HG03196 (cell line): ENCODE data around the gene FAM170B.

Source experiments
- ATAC-seq: cut with Tn5 transposase; IDR thresholded peaks from one replicate; pipeline ENCODE4 v1.9.1; 2021; ENCODE audit not compliant: unreplicated experiment

FAM170B gene

GRCh38 chr10:49152663-49153062 is 18.8 kb upstream of the FAM170B start:
- ATAC-seq: no peak

- ATAC-seq: no peak
Measured at GRCh38 chr10:49152037-49152436, 18.2 kb upstream of the FAM170B start.

DNA sequence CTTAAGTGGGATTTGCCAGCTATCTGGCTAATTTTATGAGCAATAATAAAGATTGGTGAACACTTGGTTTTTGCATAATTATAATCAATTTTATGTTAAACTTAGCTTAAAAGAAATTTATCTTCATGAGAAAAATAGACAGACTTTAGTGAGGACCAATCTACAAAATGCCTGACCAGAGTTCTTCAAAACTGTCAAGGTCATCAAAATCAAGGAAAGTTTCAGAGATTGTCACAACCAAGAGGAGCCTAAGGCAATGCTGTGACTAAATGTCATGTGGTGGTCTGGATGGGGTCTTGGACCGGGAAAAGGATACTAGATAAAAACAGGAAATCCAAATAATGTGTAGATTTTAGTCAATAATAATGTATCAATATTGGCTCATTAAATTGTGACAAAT is 17.7 kb upstream of the FAM170B start:
- ATAC-seq: no peak

- no peak for ATAC-seq
Measured at GRCh38 chr10:49151025-49151445, 17.2 kb upstream of the FAM170B start.

GRCh38 chr10:49150426-49150825 is 16.6 kb upstream of the FAM170B start:
- no peak for ATAC-seq

DNA sequence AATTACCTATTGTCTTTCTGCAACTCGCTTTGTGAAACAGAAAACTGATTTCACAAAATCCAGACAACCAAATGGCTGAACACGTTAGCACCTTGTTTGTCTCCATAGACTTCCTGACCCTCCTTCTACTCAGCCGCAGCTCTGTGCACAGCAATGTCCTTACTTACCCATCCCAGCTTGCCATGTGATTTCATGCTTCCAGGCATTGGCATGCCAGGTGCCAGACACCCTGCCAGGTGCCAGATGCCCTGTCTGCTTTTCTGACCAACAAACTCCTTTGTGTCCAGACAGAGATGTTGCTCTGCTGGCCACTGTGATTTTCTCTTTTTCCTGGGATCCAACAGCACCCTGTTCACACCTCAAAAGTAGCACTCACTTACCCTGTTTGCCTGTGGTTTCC is 16.1 kb upstream of the FAM170B start:
- ATAC-seq: no peak

DNA sequence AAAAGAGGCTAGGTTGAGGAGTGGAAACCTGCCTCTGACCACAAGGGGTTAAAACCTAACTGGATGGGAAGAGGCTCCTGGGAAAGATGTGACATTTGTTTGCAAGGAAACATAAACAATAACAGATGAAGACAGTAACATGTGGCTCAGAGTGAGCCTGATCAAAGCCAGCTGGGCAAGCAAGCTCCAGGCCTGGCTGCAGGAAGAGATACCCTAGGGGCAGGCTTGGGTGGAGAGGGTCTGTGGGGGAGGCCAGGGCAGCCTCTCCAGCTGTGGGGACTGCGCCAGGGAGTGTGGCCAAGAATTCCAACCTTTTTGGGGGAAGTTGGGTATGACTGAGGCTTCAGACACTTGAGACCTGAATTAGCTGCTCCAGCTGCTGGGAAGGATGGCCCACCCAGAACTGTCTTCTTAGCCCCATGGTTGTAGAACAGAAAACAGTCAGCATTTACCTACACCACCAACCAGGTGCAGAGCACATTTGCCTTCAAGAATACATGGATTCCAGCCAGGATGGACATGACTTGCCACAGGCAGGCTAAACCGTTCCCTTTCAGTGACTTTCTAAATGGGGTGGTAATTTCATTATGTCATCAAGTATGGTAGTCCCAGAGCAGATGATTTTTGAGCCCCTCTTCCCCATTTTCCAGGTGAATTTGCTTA is 10.4 kb upstream of the FAM170B start:
- no peak for ATAC-seq

GRCh38 chr10:49143249-49143648 is 9.4 kb upstream of the FAM170B start:
- ATAC-seq: no peak

- ATAC-seq: peak; percentile 51
Measured at GRCh38 chr10:49141541-49142332, 7.9 kb upstream of the FAM170B start.

- ATAC-seq: no peak
Measured at GRCh38 chr10:49140304-49141177, 6.7 kb upstream of the FAM170B start.

DNA sequence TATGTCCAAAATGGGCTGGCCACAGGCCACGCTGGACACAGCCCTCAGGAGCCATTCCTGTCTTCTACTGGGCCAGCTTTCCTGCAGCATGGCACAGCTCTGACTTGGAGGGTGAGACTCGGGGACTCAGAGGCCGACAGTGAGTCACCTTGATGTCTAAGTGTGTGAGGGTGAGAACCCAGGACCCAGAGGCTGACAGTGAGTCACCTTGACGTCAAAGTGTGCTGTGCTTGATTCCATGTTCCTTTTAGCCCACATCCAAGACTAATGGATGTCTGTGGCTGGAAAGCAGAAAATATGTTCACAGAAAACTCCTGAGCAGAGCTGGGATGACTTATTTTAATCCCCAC is 6.0 kb upstream of the FAM170B start:
- no peak for ATAC-seq

GRCh38 chr10:49139028-49139845 is 5.4 kb upstream of the FAM170B start:
- no peak for ATAC-seq

- no peak for ATAC-seq
Measured at GRCh38 chr10:49138361-49138891, 4.6 kb upstream of the FAM170B start.

- ATAC-seq: no peak
Measured at GRCh38 chr10:49136525-49136924, 2.7 kb upstream of the FAM170B start.

- peak; percentile 54 for ATAC-seq
Measured at GRCh38 chr10:49135575-49136313, 1.9 kb upstream of the FAM170B start.

DNA sequence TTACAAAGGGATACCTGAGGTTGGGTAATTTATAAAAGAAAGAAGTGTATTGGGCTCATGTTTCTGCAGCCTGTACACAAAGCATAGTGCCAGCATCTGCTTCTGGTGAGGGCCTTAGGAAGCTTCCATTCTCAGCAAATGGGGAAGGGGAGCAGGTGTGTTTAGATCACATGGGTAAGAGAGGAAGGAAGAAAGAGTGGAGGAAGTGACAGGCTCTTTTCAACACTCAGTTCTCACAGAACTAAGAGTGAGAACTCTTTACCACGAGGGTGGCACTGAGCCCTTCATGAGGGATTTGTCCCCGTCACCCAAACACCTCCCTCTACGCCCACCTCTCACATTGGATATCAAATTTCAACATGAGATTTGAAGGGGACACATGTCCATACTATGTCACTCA is 506 bp upstream of the FAM170B start:
- no peak for ATAC-seq

DNA sequence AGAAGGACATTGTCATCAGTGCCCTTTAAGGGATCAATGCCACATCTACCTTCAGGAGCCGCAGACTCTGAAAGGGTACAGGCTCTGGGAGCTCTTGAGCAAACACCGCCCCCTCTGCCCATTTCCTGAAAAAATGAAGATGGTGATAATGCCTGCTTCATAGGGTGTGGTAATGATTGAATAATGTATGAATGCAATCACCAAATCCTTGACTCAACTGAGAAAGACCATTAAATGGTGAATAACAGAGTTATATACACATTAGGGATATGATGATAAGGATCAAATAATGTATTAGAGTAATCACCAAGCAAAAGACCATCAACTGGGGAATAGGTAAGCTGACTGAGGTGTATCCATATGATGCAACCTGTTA is 1.5 kb downstream of the FAM170B start:
- no peak for ATAC-seq

DNA sequence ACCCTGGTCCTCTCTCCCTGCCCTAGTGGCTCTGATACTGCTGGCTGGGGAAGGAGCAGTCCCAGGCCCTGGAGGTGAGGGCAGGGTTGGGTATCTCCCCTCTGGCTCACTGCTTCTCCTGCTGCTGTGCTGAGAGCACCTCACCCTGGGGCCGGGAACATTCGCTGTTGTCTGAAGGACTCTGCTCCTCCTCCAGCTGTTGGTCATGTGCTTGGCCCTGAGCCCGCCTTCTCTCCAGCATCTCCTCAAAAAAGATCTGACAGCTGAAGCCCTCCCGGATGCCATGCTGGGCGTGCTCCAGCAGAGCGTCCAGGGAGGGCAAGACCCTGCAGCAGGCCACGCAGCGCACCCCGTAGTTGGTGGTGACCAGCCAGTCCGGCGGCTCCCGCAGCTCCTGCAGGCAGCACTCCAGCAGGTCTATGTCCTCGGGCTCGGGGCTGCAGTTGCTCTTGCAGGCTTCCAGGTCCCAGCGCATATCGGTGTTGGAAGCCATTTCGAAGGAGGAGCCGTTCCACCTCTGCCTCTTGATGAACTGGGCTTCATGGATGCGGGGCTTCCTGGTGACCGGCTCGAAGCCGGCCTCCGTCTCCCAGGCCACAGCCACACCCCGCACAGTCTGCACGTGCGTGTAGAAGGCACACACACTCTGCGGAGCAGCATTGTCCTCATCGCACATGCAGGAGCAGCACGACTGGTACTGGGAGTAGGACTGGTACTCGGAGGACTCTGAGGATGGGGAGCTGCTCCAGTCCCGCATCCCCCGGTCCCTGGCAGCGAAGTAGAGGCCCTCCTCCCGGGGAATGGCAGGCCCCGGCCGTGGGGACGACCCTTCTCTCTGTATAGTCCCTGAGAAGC is 2.1 kb downstream of the FAM170B start:
- ATAC-seq: no peak

DNA sequence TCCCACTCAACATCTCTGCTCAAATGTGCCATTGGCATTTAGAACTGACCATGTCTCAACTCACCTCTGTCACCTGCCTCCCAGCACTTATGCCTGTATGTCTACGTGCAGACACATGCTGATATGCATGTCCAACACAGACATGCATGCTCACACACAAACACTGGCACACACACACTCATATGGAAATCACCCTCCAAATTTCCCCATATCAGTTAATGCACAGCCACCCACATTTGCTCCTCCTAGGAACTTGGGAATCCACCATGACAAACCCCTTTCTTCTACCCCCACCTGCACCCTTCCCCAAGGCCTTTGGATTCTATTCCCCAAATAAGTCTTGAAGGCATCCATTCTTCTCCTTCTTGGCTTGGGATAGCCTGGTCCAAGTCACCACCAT is 4.4 kb downstream of the FAM170B start:
- ATAC-seq: no peak
